GM19023 (cell line): Measurements from ENCODE around the gene INAVA.

Source experiments
- ATAC-seq: cut with Tn5 transposase; IDR thresholded peaks from one replicate; pipeline ENCODE4 v1.9.1; 2021; ENCODE audit warnings: mild to moderate bottlenecking, moderate library complexity; ENCODE audit not compliant: unreplicated experiment

INAVA gene

GRCh38 chr1:200875416-200875815 is 19.3 kb upstream of the INAVA start:
- no peak for ATAC-seq

GRCh38 chr1:200877010-200877409 is 17.7 kb upstream of the INAVA start:
- ATAC-seq, result no peak

- ATAC-seq, result peak; percentile 52
Measured at GRCh38 chr1:200877839-200878551, 16.7 kb upstream of the INAVA start.

- peak; percentile 66 for ATAC-seq
Measured at GRCh38 chr1:200880212-200880611, 14.5 kb upstream of the INAVA start.

GRCh38 chr1:200883118-200883517 is 11.6 kb upstream of the INAVA start:
- no peak for ATAC-seq

GRCh38 chr1:200885623-200886402 is 8.9 kb upstream of the INAVA start:
- ATAC-seq, result no peak

GRCh38 chr1:200886594-200886993 is 8.1 kb upstream of the INAVA start:
- ATAC-seq, result no peak

GRCh38 chr1:200887036-200887435 is 7.7 kb upstream of the INAVA start:
- ATAC-seq, result no peak

GRCh38 chr1:200887772-200888348 is 6.8 kb upstream of the INAVA start:
- ATAC-seq, result no peak

- ATAC-seq, result peak; percentile 80
Measured at GRCh38 chr1:200888349-200888838, 6.3 kb upstream of the INAVA start.

GRCh38 chr1:200889571-200889970 is 5.1 kb upstream of the INAVA start:
- ATAC-seq, result no peak

GRCh38 chr1:200890027-200890426 is 4.7 kb upstream of the INAVA start:
- no peak for ATAC-seq

- peak; percentile 31 for ATAC-seq
Measured at GRCh38 chr1:200890818-200891773, 3.6 kb upstream of the INAVA start.

GRCh38 chr1:200891774-200892157 is 2.9 kb upstream of the INAVA start:
- no peak for ATAC-seq

GRCh38 chr1:200892546-200892945 is 2.2 kb upstream of the INAVA start:
- ATAC-seq, result no peak

GRCh38 chr1:200892958-200893357 is 1.7 kb upstream of the INAVA start:
- no peak for ATAC-seq

GRCh38 chr1:200893411-200893901 is 1.2 kb upstream of the INAVA start:
- ATAC-seq, result no peak

GRCh38 chr1:200895443-200895789 is 716 bp downstream of the INAVA start:
- no peak for ATAC-seq

- peak; percentile 56 for ATAC-seq
Measured at GRCh38 chr1:200895801-200896530, 1.3 kb downstream of the INAVA start.
